HCT116 (cell line): ENCODE measurements around the gene MARCKSL1. TPM values are rescaled to one million over a fixed set of nuclear protein-coding genes. Genes with fewer than 3 reads are reported as not detected.

ENCODE experiments used
- ATAC-seq: fragments of 200-7000 bp; cut with Tn5 transposase; 2 replicates; pipeline ENCODE4 v1.9.1; 2020; ENCODE audit warnings: mild to moderate bottlenecking, moderate library complexity
- BruUV-seq: library from RNA; stranded (reverse); fragments of 400-500 nt; replicated peaks from 2 replicates; lab custom pipeline; 2021; lab: Mats Ljungman, UMichigan
- CTCF ChIA-PET: fragments of 300-600 bp; sonication (Branson Sonifier 250); formaldehyde crosslinking; loops from one replicate; lab custom pipeline; 2021; ENCODE audit warnings: antibody characterized with exemption; lab: Charles Lee
- POLR2A ChIA-PET: fragments of 300-600, 350-600 bp; sonication (Branson Sonifier 250); formaldehyde crosslinking; loops from one replicate; lab custom pipeline; 2021; ENCODE audit warnings: antibody characterized with exemption; lab: Charles Lee
- RAD21 ChIA-PET, 2 experiments: fragments of 300-600 bp; sonication (Branson Sonifier 250); formaldehyde crosslinking; loops; one replicate each; lab custom pipeline; 2023; ENCODE audit warnings: low total read pairs in 2 of 2; ENCODE audit not compliant: uncharacterized antibody in 2 of 2, unreplicated experiment in 2 of 2, low non-redundant PET in 1 of 2; lab: Charles Lee
- DNase-seq: peaks from one replicate; pipeline ENCODE4 v3.0.0-alpha.2; 2010; ENCODE audit warnings: low read depth, low spot score
- H2AFZ ChIP-seq: fragments of 200-600 bp; shearing (Covaris generic), sonication (generic); 2 replicates; pipeline ENCODE4 v1.6.1; 2017; ENCODE audit warnings: low read depth, mixed run types, mixed read lengths, antibody characterized with exemption, low read length; ENCODE audit not compliant: poor library complexity, severe bottlenecking
- H3K27ac ChIP-seq: 2 replicates; pipeline ENCODE4 v1.5.1; 2012; ENCODE audit warnings: low read depth, low read length
- H3K27me3 ChIP-seq: fragments of 200-600 bp; sonication (generic); 2 replicates; pipeline ENCODE4 v1.6.1; 2016; ENCODE audit warnings: mixed run types, low read length, mixed read lengths; ENCODE audit not compliant: insufficient read depth
- H3K36me3 ChIP-seq, 2 experiments: fragments of 200-500 bp in 1 of 2; fragments of 200-600 bp in 1 of 2; sonication (Bioruptor generic) in 1 of 2; sonication (generic) in 1 of 2; 2 replicates each; pipeline versions ENCODE4 v1.5.1 to v1.6.1; 2014 to 2016; ENCODE audit warnings: low read length in 2 of 2, inconsistent platforms in 1 of 2, mixed read lengths in 1 of 2, mixed run types in 1 of 2; ENCODE audit not compliant: insufficient read depth in 2 of 2, control insufficient read depth in 1 of 2
- H3K4me1 ChIP-seq, 2 experiments: fragments of 200-600 bp in 1 of 2; sonication (generic) in 1 of 2; 2 replicates each; pipeline versions ENCODE4 v1.5.1 to v1.6.1; 2012 to 2017; ENCODE audit warnings: low read length in 2 of 2, inconsistent platforms in 1 of 2, mild to moderate bottlenecking in 1 of 2, mixed read lengths in 1 of 2, mixed run types in 1 of 2, moderate library complexity in 1 of 2; ENCODE audit not compliant: insufficient read depth in 2 of 2, control insufficient read depth in 1 of 2
- H3K4me2 ChIP-seq: fragments of 200-600 bp; sonication (generic); 2 replicates; pipeline ENCODE4 v1.6.1; 2017; ENCODE audit warnings: mixed run types, low read length, mixed read lengths
- H3K4me3 ChIP-seq, 2 experiments: fragments of 200-600 bp in 1 of 2; sonication (generic) in 1 of 2; replicated peaks in 1 of 2; 2 replicates each; pipeline ENCODE4 v1.5.1; 2011 to 2016; ENCODE audit warnings: low read length in 2 of 2, control low read depth in 1 of 2, low read depth in 1 of 2, mild to moderate bottlenecking in 1 of 2, mixed read lengths in 1 of 2, mixed run types in 1 of 2
- H3K79me2 ChIP-seq: fragments of 200-600 bp; sonication (generic); 2 replicates; pipeline ENCODE4 v1.6.1; 2017; ENCODE audit warnings: mild to moderate bottlenecking, mixed run types, low read length, moderate library complexity, mixed read lengths; ENCODE audit not compliant: insufficient read depth
- H3K9ac ChIP-seq: fragments of 200-600 bp; sonication (generic); 2 replicates; pipeline ENCODE4 v1.6.1; 2016; ENCODE audit warnings: low read length, mixed read lengths
- H3K9me2 ChIP-seq: fragments of 200-600 bp; sonication (generic), shearing (Covaris generic); 2 replicates; pipeline ENCODE4 v1.6.1; 2017; ENCODE audit warnings: mixed run types, mild to moderate bottlenecking, moderate library complexity; ENCODE audit not compliant: insufficient read depth
- H3K9me3 ChIP-seq, 2 experiments: fragments of 200-500 bp in 1 of 2; fragments of 200-600 bp in 1 of 2; sonication (Bioruptor generic) in 1 of 2; sonication (generic) in 1 of 2; 2 replicates each; pipeline ENCODE4 v1.6.1; 2014 to 2017; ENCODE audit warnings: low read length in 2 of 2, mixed read lengths in 2 of 2, inconsistent platforms in 1 of 2, low read depth in 1 of 2, mild to moderate bottlenecking in 1 of 2, mixed run types in 1 of 2, moderate library complexity in 1 of 2; ENCODE audit not compliant: control insufficient read depth in 1 of 2, insufficient read depth in 1 of 2
- H4K20me1 ChIP-seq: fragments of 200-600 bp; sonication (generic), shearing (Covaris generic); 2 replicates; pipeline ENCODE4 v1.6.1; 2017; ENCODE audit warnings: mixed run types, mild to moderate bottlenecking, moderate library complexity; ENCODE audit not compliant: insufficient read depth
- EGR1 ChIP-seq: IDR thresholded peaks from 2 replicates; pipeline ENCODE4 v1.6.1; 2012; ENCODE audit warnings: low read depth
- SIN3A ChIP-seq: IDR thresholded peaks from 2 replicates; pipeline ENCODE4 v1.6.1; 2012; ENCODE audit warnings: low read depth
- TCF7L2 ChIP-seq: IDR thresholded peaks from 2 replicates; pipeline ENCODE4 v1.7.0; 2011; ENCODE audit warnings: borderline replicate concordance, inconsistent platforms; ENCODE audit not compliant: insufficient read depth, insufficient read length; ENCODE audit errors: extremely low read depth
- ZNF274 ChIP-seq: fragments of 200-500 bp; sonication (Bioruptor generic); IDR thresholded peaks from 2 replicates; pipeline ENCODE4 v1.6.1; 2014; ENCODE audit warnings: mild to moderate bottlenecking, low read depth, low read length, inconsistent platforms
- intact Hi-C: fragments of 100-400 bp; cut with micrococcal nuclease; formaldehyde crosslinking; loops from 2 replicates; pipeline ENCODE4 v1.10.0; 2022
- total RNA-seq: library from RNA; stranded (reverse); gene quantifications from one replicate; pipeline ENCODE4 v1.2.1, GENCODE V29; 2021; ENCODE audit not compliant: unreplicated experiment
- TF ChIP-seq, protein P1 (sequence below), 3 experiments: fragments of 200-600 bp in 1 of 3; sonication (generic) in 1 of 3; IDR thresholded peaks in 2 of 3; conservative IDR thresholded peaks in 1 of 3; 2 replicates each; pipeline ENCODE4 v1.5.1; 2012 to 2017; ENCODE audit warnings: low read depth in 2 of 3, low read length in 2 of 3, antibody characterized with exemption in 1 of 3, borderline replicate concordance in 1 of 3, control low read depth in 1 of 3, mild to moderate bottlenecking in 1 of 3, mixed read lengths in 1 of 3, mixed run types in 1 of 3, moderate library complexity in 1 of 3; ENCODE audit not compliant: insufficient read depth in 1 of 3
- TF ChIP-seq, protein P2 (sequence below): IDR thresholded peaks from 2 replicates; pipeline ENCODE4 v1.6.1; 2011; ENCODE audit warnings: mild to moderate bottlenecking, low read length, moderate library complexity; ENCODE audit not compliant: insufficient replicate concordance; ENCODE audit errors: extremely low read depth

The MARCKSL1 gene
- total RNA-seq, 1 experiment from 2014 or later: 127 TPM

DNA sequence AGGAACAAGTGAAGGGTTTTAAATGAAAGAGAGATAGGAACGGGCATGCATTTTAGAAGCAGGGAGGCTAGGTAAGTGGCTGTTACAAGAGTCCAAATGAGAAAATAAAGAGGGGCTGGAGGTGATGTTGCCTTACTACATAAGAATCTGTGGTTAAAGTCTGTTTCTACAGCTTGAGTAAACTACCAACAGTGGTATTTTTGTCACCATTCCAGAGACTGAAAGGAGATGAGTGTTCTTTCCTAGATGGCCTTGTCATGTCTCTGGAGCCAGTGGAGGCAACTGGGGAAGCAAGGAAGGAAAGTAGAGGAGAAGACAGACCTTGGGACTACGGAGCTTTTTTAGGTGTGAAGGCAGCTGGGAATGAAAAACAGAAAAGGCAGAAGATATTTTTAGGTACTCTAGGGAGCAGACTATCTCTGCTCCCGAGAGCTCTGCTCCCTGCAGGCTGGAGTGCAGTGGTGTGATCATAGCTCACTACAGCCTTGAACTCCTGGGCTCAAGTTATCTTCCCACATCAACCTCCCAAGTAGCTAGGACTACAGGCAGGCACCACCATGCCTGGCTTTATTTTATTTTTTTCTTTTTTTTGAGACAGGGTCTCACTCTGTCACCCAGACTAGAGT, 31.9 kb downstream of the MARCKSL1 start:
- Histone ChIP-seq H3K9me2 (no peaks in the 10 kb centered on the region), H3K36me3 (peaks cover 28 to 37% of the 10 kb centered on the region in 2 experiments), H3K4me3 (no peak overlapping the region), H3K4me2 (no peak overlapping the region), H4K20me1 (peaks cover 4% of the 10 kb centered on the region; the same call in 1 of the 2 replicates), H2AFZ (no peak overlapping the region), H3K27me3 (no peaks in the 10 kb centered on the region), H3K27ac (no peak overlapping the region), H3K4me1 (no peaks in the 10 kb centered on the region), H3K9me3 (no peaks in the 10 kb centered on the region), H3K9ac (no peak overlapping the region), H3K79me2 (peaks cover 76% of the 10 kb centered on the region)
- intact Hi-C loops: no loop called here
- ATAC-seq: no peak
- POLR2A ChIA-PET: no interaction called here
- no peak for DNase-seq
- CTCF ChIA-PET: interaction anchor here (1.3 to 1.7 kb wide), 2 partner anchors 12 kb away, joined by 3 read pairs; partner anchors contain the start of gene HDAC1
- BruUV-seq: TSS peak; percentile 30
- RAD21 ChIA-PET: no interaction called here
- TF ChIP-seq, protein P1, sequence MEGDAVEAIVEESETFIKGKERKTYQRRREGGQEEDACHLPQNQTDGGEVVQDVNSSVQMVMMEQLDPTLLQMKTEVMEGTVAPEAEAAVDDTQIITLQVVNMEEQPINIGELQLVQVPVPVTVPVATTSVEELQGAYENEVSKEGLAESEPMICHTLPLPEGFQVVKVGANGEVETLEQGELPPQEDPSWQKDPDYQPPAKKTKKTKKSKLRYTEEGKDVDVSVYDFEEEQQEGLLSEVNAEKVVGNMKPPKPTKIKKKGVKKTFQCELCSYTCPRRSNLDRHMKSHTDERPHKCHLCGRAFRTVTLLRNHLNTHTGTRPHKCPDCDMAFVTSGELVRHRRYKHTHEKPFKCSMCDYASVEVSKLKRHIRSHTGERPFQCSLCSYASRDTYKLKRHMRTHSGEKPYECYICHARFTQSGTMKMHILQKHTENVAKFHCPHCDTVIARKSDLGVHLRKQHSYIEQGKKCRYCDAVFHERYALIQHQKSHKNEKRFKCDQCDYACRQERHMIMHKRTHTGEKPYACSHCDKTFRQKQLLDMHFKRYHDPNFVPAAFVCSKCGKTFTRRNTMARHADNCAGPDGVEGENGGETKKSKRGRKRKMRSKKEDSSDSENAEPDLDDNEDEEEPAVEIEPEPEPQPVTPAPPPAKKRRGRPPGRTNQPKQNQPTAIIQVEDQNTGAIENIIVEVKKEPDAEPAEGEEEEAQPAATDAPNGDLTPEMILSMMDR (IDR thresholded peaks at IDR 0.05 in 2 of 3, conservative IDR thresholded peaks at IDR 0.05 in 1 of 3; ENCODE audit: borderline replicate concordance in 1 of 3, insufficient read depth in 1 of 3, low read depth in 2 of 3, low read length in 2 of 3): no peak
- TF ChIP-seq ZNF274 (no peak), TCF7L2 (no peak), EGR1 (no peak), SIN3A (no peak)
- TF ChIP-seq, protein P2, sequence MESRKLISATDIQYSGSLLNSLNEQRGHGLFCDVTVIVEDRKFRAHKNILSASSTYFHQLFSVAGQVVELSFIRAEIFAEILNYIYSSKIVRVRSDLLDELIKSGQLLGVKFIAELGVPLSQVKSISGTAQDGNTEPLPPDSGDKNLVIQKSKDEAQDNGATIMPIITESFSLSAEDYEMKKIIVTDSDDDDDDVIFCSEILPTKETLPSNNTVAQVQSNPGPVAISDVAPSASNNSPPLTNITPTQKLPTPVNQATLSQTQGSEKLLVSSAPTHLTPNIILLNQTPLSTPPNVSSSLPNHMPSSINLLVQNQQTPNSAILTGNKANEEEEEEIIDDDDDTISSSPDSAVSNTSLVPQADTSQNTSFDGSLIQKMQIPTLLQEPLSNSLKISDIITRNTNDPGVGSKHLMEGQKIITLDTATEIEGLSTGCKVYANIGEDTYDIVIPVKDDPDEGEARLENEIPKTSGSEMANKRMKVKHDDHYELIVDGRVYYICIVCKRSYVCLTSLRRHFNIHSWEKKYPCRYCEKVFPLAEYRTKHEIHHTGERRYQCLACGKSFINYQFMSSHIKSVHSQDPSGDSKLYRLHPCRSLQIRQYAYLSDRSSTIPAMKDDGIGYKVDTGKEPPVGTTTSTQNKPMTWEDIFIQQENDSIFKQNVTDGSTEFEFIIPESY: no peak
